OCI-LY1 (cell line): ENCODE measurements around the gene GBX1.

Experiments used
- H2AFZ ChIP-seq: fragments of 200-600 bp; sonication (generic), shearing (Covaris generic); 2 replicates; pipeline ENCODE4 v1.6.0; 2014; ENCODE audit warnings: antibody characterized with exemption, mild to moderate bottlenecking, low read length
- H3F3A ChIP-seq: fragments of 200-600 bp; sonication (generic), shearing (Covaris generic); 2 replicates; pipeline ENCODE4 v1.6.0; 2014; ENCODE audit warnings: mild to moderate bottlenecking, antibody characterized with exemption, low read length, moderate library complexity; ENCODE audit not compliant: insufficient read depth
- H3K27ac ChIP-seq: fragments of 200-600 bp; sonication (generic); 2 replicates; pipeline ENCODE4 v1.5.1; 2014; ENCODE audit warnings: low read length, mixed run types, mild to moderate bottlenecking, low read depth; ENCODE audit not compliant: poor library complexity, severe bottlenecking
- H3K27me3 ChIP-seq: fragments of 200-600 bp; sonication (generic); 2 replicates; pipeline ENCODE4 v1.6.0; 2014; ENCODE audit warnings: antibody characterized with exemption, mild to moderate bottlenecking, low read length, moderate library complexity; ENCODE audit not compliant: insufficient read depth
- H3K36me3 ChIP-seq: fragments of 200-600 bp; sonication (generic); 2 replicates; pipeline ENCODE4 v1.6.1; 2014; ENCODE audit warnings: mild to moderate bottlenecking, antibody characterized with exemption, low read length, moderate library complexity, mixed read lengths; ENCODE audit not compliant: insufficient read depth
- H3K4me1 ChIP-seq: fragments of 200-600 bp; sonication (generic); 2 replicates; pipeline ENCODE4 v1.5.1; 2014; ENCODE audit warnings: mild to moderate bottlenecking, low read length, moderate library complexity; ENCODE audit not compliant: insufficient read depth, severe bottlenecking
- H3K4me2 ChIP-seq: fragments of 200-600 bp; sonication (generic), shearing (Covaris generic); 2 replicates; pipeline ENCODE4 v1.6.1; 2014; ENCODE audit warnings: low read length
- H3K4me3 ChIP-seq: fragments of 200-600 bp; sonication (generic); 2 replicates; pipeline ENCODE4 v1.5.1; 2014; ENCODE audit warnings: low read length, low read depth, mild to moderate bottlenecking, mixed read lengths; ENCODE audit not compliant: poor library complexity, severe bottlenecking
- H3K79me2 ChIP-seq: fragments of 200-600 bp; shearing (Covaris generic); 2 replicates; pipeline ENCODE4 v1.6.1; 2016; ENCODE audit warnings: mixed run types, low read length, mixed read lengths; ENCODE audit not compliant: insufficient read depth
- H3K9ac ChIP-seq: fragments of 200-600 bp; sonication (generic), shearing (Covaris generic); 2 replicates; pipeline ENCODE4 v1.6.1; 2014; ENCODE audit warnings: mild to moderate bottlenecking, low read length, mixed read lengths
- H3K9me2 ChIP-seq: fragments of 200-600 bp; sonication (generic), shearing (Covaris generic); 2 replicates; pipeline ENCODE4 v1.6.1; 2014; ENCODE audit warnings: low read depth, mild to moderate bottlenecking, low read length, mixed read lengths
- H3K9me3 ChIP-seq: fragments of 200-600 bp; shearing (Covaris generic); 2 replicates; pipeline ENCODE4 v1.6.1; 2014; ENCODE audit warnings: low read length, mixed read lengths
- H4K20me1 ChIP-seq: fragments of 200-600 bp; sonication (generic), shearing (Covaris generic); 2 replicates; pipeline ENCODE4 v1.6.0; 2016; ENCODE audit warnings: mild to moderate bottlenecking, low read length; ENCODE audit not compliant: insufficient read depth
- EZH2 ChIP-seq: fragments of 200-600 bp; sonication (generic), shearing (Covaris generic); IDR thresholded peaks from 2 replicates; pipeline ENCODE4 v1.8.0; 2017; ENCODE audit warnings: borderline replicate concordance, mixed run types, mild to moderate bottlenecking, antibody characterized with exemption, low read length, moderate library complexity, mixed read lengths
- TF ChIP-seq, protein P1 (sequence below): fragments of 200-600 bp; sonication (generic), shearing (Covaris generic); IDR thresholded peaks from 2 replicates; pipeline ENCODE4 v1.5.1; 2017; ENCODE audit warnings: mild to moderate bottlenecking, antibody characterized with exemption, low read length, moderate library complexity, mixed read lengths

Gene GBX1

DNA sequence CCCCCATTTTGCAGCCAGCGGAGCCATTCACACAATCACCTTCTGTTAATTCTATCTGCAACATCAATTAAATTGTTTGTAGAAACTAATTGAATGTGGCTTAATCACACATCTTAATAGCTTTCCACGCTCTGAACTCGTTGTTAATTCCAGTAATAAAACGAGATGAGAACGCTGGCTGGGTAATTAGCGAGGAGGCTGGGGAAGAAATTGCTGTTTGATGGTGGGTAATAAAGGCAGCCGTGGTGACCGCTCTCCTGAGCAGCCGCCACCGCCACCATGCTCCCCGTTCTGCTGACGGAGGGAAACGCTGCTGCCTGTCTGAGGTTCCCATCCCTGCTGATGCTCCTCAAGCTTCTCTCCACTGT is 36.3 kb downstream of the GBX1 start:
- peaks cover 35% of the 10 kb centered on the region; the same call in 1 of the 2 replicates for H3K27me3 ChIP-seq
- no peak for TF ChIP-seq EZH2
- TF ChIP-seq, protein P1, sequence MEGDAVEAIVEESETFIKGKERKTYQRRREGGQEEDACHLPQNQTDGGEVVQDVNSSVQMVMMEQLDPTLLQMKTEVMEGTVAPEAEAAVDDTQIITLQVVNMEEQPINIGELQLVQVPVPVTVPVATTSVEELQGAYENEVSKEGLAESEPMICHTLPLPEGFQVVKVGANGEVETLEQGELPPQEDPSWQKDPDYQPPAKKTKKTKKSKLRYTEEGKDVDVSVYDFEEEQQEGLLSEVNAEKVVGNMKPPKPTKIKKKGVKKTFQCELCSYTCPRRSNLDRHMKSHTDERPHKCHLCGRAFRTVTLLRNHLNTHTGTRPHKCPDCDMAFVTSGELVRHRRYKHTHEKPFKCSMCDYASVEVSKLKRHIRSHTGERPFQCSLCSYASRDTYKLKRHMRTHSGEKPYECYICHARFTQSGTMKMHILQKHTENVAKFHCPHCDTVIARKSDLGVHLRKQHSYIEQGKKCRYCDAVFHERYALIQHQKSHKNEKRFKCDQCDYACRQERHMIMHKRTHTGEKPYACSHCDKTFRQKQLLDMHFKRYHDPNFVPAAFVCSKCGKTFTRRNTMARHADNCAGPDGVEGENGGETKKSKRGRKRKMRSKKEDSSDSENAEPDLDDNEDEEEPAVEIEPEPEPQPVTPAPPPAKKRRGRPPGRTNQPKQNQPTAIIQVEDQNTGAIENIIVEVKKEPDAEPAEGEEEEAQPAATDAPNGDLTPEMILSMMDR: no peak
- no peak overlapping the region for H3K9ac ChIP-seq
- no peak overlapping the region for H2AFZ ChIP-seq
- H3K9me2 ChIP-seq: no peaks in the 10 kb centered on the region
- no peaks in the 10 kb centered on the region for H3K79me2 ChIP-seq
- no peak overlapping the region for H3K4me3 ChIP-seq
- no peaks in the 10 kb centered on the region for H3F3A ChIP-seq
- H3K9me3 ChIP-seq: no peaks in the 10 kb centered on the region
- H3K4me1 ChIP-seq: no peaks in the 10 kb centered on the region
- no peaks in the 10 kb centered on the region for H3K36me3 ChIP-seq
- H4K20me1 ChIP-seq: no peaks in the 10 kb centered on the region
- no peak overlapping the region for H3K4me2 ChIP-seq
- H3K27ac ChIP-seq: no peak overlapping the region

- H3K9me3 ChIP-seq: no peaks in the 10 kb centered on the region
- no peak overlapping the region for H3K4me3 ChIP-seq
- H3K36me3 ChIP-seq: no peaks in the 10 kb centered on the region
- H3K9me2 ChIP-seq: no peaks in the 10 kb centered on the region
- H2AFZ ChIP-seq: no peak overlapping the region
- H3K4me2 ChIP-seq: no peak overlapping the region
- H3K27me3 ChIP-seq: peaks cover 35% of the 10 kb centered on the region; the same call in 1 of the 2 replicates
- H3K27ac ChIP-seq: no peak overlapping the region
- no peak overlapping the region for H3K9ac ChIP-seq
- no peaks in the 10 kb centered on the region for H3K79me2 ChIP-seq
- no peaks in the 10 kb centered on the region for H4K20me1 ChIP-seq
- no peaks in the 10 kb centered on the region for H3F3A ChIP-seq
- TF ChIP-seq, protein P1: no peak
- TF ChIP-seq EZH2: no peak
- no peaks in the 10 kb centered on the region for H3K4me1 ChIP-seq
These were observed 36.7 kb downstream of the GBX1 start for GRCh38 chr7:151130741-151131157.

GRCh38 chr7:151129960-151130591 is 37.4 kb downstream of the GBX1 start:
- Histone ChIP-seq H3K79me2 (no peaks in the 10 kb centered on the region), H2AFZ (no peak overlapping the region), H3K9ac (no peak overlapping the region), H3K4me2 (no peak overlapping the region), H3K4me1 (no peaks in the 10 kb centered on the region), H3F3A (no peaks in the 10 kb centered on the region), H3K27me3 (peaks cover 35% of the 10 kb centered on the region; the same call in 1 of the 2 replicates), H3K9me3 (no peaks in the 10 kb centered on the region), H3K27ac (no peak overlapping the region), H3K9me2 (no peaks in the 10 kb centered on the region), H3K36me3 (no peaks in the 10 kb centered on the region), H3K4me3 (no peak overlapping the region), H4K20me1 (no peaks in the 10 kb centered on the region)
- TF ChIP-seq, protein P1: no peak
- no peak for TF ChIP-seq EZH2
